GM18868 (cell line): ENCODE measurements around the gene THRB.

Experiments
- ATAC-seq: cut with Tn5 transposase; IDR thresholded peaks from one replicate; pipeline ENCODE4 v1.9.1; 2021; ENCODE audit warnings: mild to moderate bottlenecking, moderate library complexity; ENCODE audit not compliant: unreplicated experiment

THRB gene

GRCh38 chr3:24355806-24356205 is 138.8 kb downstream of the THRB start:
- ATAC-seq, result no peak

GRCh38 chr3:24354230-24354629 is 140.4 kb downstream of the THRB start:
- ATAC-seq, result no peak

GRCh38 chr3:24352893-24353553 is 141.6 kb downstream of the THRB start:
- ATAC-seq, result no peak

- no peak for ATAC-seq
These were observed 142.7 kb downstream of the THRB start for GRCh38 chr3:24351779-24352469.

- ATAC-seq, result no peak
These were observed 145.2 kb downstream of the THRB start for GRCh38 chr3:24349367-24350019.

- ATAC-seq, result no peak
These were observed 146.3 kb downstream of the THRB start for GRCh38 chr3:24348348-24348747.

GRCh38 chr3:24344784-24345439 is 149.7 kb downstream of the THRB start:
- ATAC-seq, result no peak

- ATAC-seq, result no peak
These were observed 151.4 kb downstream of the THRB start for GRCh38 chr3:24343084-24343783.

GRCh38 chr3:24342275-24342674 is 152.4 kb downstream of the THRB start:
- ATAC-seq, result no peak

- no peak for ATAC-seq
These were observed 153.0 kb downstream of the THRB start for GRCh38 chr3:24341668-24342067.

GRCh38 chr3:24340966-24341365 is 153.7 kb downstream of the THRB start:
- no peak for ATAC-seq

GRCh38 chr3:24340161-24340560 is 154.5 kb downstream of the THRB start:
- no peak for ATAC-seq

GRCh38 chr3:24339266-24339825 is 155.3 kb downstream of the THRB start:
- peak; percentile 84 for ATAC-seq

GRCh38 chr3:24338409-24339130 is 156.1 kb downstream of the THRB start:
- no peak for ATAC-seq

- ATAC-seq, result no peak
These were observed 158.5 kb downstream of the THRB start for GRCh38 chr3:24336101-24336500.

- ATAC-seq, result no peak
These were observed 162.6 kb downstream of the THRB start for GRCh38 chr3:24332092-24332491.

GRCh38 chr3:24323272-24323671 is 171.4 kb downstream of the THRB start:
- no peak for ATAC-seq

- ATAC-seq, result no peak
These were observed 174.0 kb downstream of the THRB start for GRCh38 chr3:24320601-24321000.

- ATAC-seq, result no peak
These were observed 175.9 kb downstream of the THRB start for GRCh38 chr3:24318677-24319287.
